Measurements from ENCODE around the gene CABLES1. TPM values are rescaled to one million over a fixed set of nuclear protein-coding genes. Genes with fewer than 3 reads are reported as not detected.

The CABLES1 gene
- total RNA-seq, 4 donors from 2014 or later: 1.5 to 11.9 (median 6.1) TPM

- no peak for TF ChIP-seq POLR2A (IDR thresholded peaks at IDR 0.05)
- in situ Hi-C loops (cut with MboI; ENCODE audit: low pct_ligation_motif_present in 1 of 4, low pct_unique_long_range_greater_than_20kb in 1 of 4, low sequenced_read_pairs in 3 of 4) (no loop called here), intact Hi-C loops (cut with DNase I; ENCODE audit: low total_unique reads) (no loop called here)
- no peaks in the 10 kb centered on the region for H3K27me3 ChIP-seq
- no peak for DNase-seq
- no peak overlapping the region for H3K4me3 ChIP-seq
- no peaks in the 10 kb centered on the region for H3K36me3 ChIP-seq
- peaks cover 12% of the 10 kb centered on the region in 2 donors for H3K9me3 ChIP-seq
- H3K27ac ChIP-seq: no peak overlapping the region
- H3K4me1 ChIP-seq: no peaks in the 10 kb centered on the region
- WGBS, 2 donors (ENCODE audit: low coverage in 1 of 2): 84 to 86% methylated on average over 4 of the region's 4 CpGs
Measured at GRCh38 chr18:23270986-23271680, 135.8 kb downstream of the CABLES1 start.

DNA sequence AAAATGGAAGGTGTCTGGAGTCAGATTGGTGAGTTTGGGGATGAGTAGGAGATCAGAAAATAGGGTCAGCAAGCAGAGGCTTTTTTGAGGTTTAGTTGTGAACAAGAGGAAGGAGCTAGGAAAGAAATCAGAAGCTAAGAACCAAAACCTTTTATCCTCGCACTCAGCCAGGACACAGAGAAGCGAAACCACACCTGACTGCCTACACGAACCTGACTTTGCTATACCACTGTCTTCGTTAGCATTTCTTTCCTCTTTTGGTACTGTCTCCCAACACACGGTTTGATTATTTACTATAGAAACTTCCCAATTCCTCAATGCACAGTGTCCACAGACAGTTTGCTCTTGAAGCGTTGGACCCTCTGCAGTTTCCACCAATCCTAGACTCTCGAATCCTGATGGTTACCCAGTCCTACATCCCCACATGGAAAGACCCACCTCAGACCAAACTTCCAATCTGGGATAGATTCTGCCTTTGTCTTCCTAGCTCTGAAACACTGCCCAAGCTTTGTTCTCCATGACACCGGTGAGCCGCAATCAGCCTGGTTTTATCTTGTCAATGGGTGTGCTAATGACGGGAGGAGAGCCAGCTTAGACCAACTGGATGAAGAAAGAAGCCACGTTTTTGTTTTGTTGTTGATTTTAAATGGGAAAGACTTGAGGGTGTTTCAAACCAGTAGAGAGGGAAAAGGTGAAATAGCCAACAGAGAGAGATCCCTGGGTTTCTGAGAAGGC is 137.4 kb downstream of the CABLES1 start:
- H3K9me3 ChIP-seq: peaks cover 12% of the 10 kb centered on the region in 2 donors
- H3K27me3 ChIP-seq: no peaks in the 10 kb centered on the region
- intact Hi-C loops (cut with DNase I; ENCODE audit: low total_unique reads) (no loop called here), in situ Hi-C loops (cut with MboI; ENCODE audit: low pct_ligation_motif_present in 1 of 4, low pct_unique_long_range_greater_than_20kb in 1 of 4, low sequenced_read_pairs in 3 of 4) (no loop called here)
- no peaks in the 10 kb centered on the region for H3K36me3 ChIP-seq
- no peak for TF ChIP-seq POLR2AphosphoS5 (IDR thresholded peaks at IDR 0.05)
- no peak for TF ChIP-seq POLR2A (IDR thresholded peaks at IDR 0.05)
- TF ChIP-seq EP300 (IDR thresholded peaks at IDR 0.05; ENCODE audit: low read depth): no peak
- TF ChIP-seq, protein P1, sequence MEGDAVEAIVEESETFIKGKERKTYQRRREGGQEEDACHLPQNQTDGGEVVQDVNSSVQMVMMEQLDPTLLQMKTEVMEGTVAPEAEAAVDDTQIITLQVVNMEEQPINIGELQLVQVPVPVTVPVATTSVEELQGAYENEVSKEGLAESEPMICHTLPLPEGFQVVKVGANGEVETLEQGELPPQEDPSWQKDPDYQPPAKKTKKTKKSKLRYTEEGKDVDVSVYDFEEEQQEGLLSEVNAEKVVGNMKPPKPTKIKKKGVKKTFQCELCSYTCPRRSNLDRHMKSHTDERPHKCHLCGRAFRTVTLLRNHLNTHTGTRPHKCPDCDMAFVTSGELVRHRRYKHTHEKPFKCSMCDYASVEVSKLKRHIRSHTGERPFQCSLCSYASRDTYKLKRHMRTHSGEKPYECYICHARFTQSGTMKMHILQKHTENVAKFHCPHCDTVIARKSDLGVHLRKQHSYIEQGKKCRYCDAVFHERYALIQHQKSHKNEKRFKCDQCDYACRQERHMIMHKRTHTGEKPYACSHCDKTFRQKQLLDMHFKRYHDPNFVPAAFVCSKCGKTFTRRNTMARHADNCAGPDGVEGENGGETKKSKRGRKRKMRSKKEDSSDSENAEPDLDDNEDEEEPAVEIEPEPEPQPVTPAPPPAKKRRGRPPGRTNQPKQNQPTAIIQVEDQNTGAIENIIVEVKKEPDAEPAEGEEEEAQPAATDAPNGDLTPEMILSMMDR (IDR thresholded peaks at IDR 0.05): no peak
- H3K4me1 ChIP-seq: no peaks in the 10 kb centered on the region
- 69 to 79% methylated on average over 7 to 11 of the region's 11 CpGs for WGBS, 2 donors (ENCODE audit: low coverage in 1 of 2)
- no peak for DNase-seq
- no peak overlapping the region for H3K27ac ChIP-seq
- no peak overlapping the region for H3K4me3 ChIP-seq

GRCh38 chr18:23273443-23273966 is 138.2 kb downstream of the CABLES1 start:
- no peak overlapping the region for H3K4me3 ChIP-seq

DNA sequence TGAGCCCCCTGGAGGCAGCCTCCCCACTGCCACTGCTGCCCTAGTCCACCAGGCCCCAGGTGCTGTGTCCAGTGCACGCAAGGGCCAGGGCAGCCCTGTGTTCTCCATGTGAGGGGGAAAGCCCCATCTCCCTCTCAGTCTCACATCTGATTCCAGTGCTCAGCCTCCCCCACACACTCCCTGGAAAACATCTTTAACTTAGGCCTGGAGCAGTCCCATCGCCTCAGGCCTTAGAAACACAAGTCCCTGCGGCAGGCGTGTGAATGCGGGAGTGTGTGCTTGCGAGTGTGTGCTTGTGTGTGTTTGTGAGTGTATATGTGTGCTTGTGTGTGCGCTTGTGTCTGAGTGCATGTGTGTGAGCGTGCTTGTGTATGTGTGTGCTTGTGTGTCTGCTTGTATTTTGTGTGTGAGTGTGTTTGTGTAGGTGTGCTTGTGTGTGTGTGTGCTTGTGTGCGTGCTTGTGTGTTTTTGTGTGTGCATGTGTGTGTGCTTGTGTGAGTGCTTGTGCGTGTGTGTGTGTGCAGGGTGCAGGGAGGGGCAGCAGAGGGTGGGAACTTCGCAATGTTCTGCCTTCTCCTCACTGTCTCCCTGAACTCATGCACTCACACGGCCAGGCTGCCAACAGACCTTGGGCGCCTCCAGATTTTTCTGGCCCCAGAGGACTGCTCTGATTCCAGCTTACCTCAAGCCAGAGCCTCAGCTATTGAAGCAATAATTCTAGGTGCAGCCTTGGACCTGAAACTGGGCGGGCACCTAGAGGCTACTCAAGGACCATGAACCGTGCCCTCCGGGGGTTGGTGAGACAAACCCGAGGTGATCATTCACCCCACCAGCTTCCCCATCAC is 139.6 kb downstream of the CABLES1 start:
- H3K36me3 ChIP-seq: no peaks in the 10 kb centered on the region
- H3K27ac ChIP-seq: no peak overlapping the region
- no peaks in the 10 kb centered on the region for H3K27me3 ChIP-seq
- intact Hi-C loops (cut with DNase I; ENCODE audit: low total_unique reads): no loop called here
- no peak overlapping the region for H3K4me3 ChIP-seq
- in situ Hi-C loops (cut with MboI; ENCODE audit: low pct_ligation_motif_present in 1 of 4, low pct_unique_long_range_greater_than_20kb in 1 of 4, low sequenced_read_pairs in 3 of 4): no loop called here
- WGBS, 2 donors (ENCODE audit: low coverage in 1 of 2): 80 to 89% methylated on average over 1 to 15 of the region's 17 CpGs
- TF ChIP-seq EP300 (IDR thresholded peaks at IDR 0.05; ENCODE audit: low read depth) (no peak), POLR2AphosphoS5 (IDR thresholded peaks at IDR 0.05) (no peak), POLR2A (IDR thresholded peaks at IDR 0.05) (no peak)
- TF ChIP-seq, protein P1 (IDR thresholded peaks at IDR 0.05): no peak
- H3K4me1 ChIP-seq: no peaks in the 10 kb centered on the region
- peaks cover 6 to 9% of the 10 kb centered on the region in 2 donors for H3K9me3 ChIP-seq
- no peak for DNase-seq

More at GRCh38 chr18:23273443-23273966, 138.2 kb downstream of the CABLES1 start:
- Histone ChIP-seq H3K27me3 (no peaks in the 10 kb centered on the region), H3K9me3 (peaks cover 12% of the 10 kb centered on the region in 2 donors), H3K4me1 (no peaks in the 10 kb centered on the region), H3K36me3 (no peaks in the 10 kb centered on the region), H3K27ac (no peak overlapping the region)
- in situ Hi-C loops (cut with MboI; ENCODE audit: low pct_ligation_motif_present in 1 of 4, low pct_unique_long_range_greater_than_20kb in 1 of 4, low sequenced_read_pairs in 3 of 4): no loop called here
- 80 to 85% methylated on average over 8 to 10 of the region's 10 CpGs for WGBS, 2 donors (ENCODE audit: low coverage in 1 of 2)
- DNase-seq: no peak
- intact Hi-C loops (cut with DNase I; ENCODE audit: low total_unique reads): no loop called here
- TF ChIP-seq, protein P1 (IDR thresholded peaks at IDR 0.05): no peak
- no peak for TF ChIP-seq POLR2A (IDR thresholded peaks at IDR 0.05)
- TF ChIP-seq EP300 (IDR thresholded peaks at IDR 0.05; ENCODE audit: low read depth): no peak
- TF ChIP-seq POLR2AphosphoS5 (IDR thresholded peaks at IDR 0.05): no peak

All from transverse colon (tissue), 4 donors.